Astrocyte of the cerebellum (primary cell): ENCODE data around the gene STEAP2.

ENCODE experiments used
- DNase-seq: peaks from one replicate; pipeline ENCODE4 v3.0.0-alpha.2; 2011; ENCODE audit warnings: low read depth
- H3K4me3 ChIP-seq: 2 replicates; pipeline ENCODE4 v1.5.1; 2011; ENCODE audit warnings: mild to moderate bottlenecking, low read depth, low read length, moderate library complexity
- CTCF ChIP-seq: IDR thresholded peaks from 2 replicates; pipeline ENCODE4 v1.5.1; 2012; ENCODE audit warnings: low read length, low read depth, moderate library complexity, mild to moderate bottlenecking; ENCODE audit errors: missing control alignments
- in situ Hi-C: cut with HindIII; loops from 2 replicates; pipeline ENCODE4 v1.10.0; 2017; ENCODE audit warnings: low sequenced_read_pairs

STEAP2 gene

GRCh38 chr7:90172121-90172520 is 39.4 kb upstream of the STEAP2 start:
- TF ChIP-seq CTCF, result no peak
- in situ Hi-C loops, result no loop called here
- DNase-seq, result no peak
- no peak overlapping the region for H3K4me3 ChIP-seq

GRCh38 chr7:90172624-90173023 is 38.9 kb upstream of the STEAP2 start:
- DNase-seq, result no peak
- H3K4me3 ChIP-seq, result no peak overlapping the region
- TF ChIP-seq CTCF, result no peak
- in situ Hi-C loops, result no loop called here

- in situ Hi-C loops, result no loop called here
- TF ChIP-seq CTCF, result no peak
- no peak overlapping the region for H3K4me3 ChIP-seq
- DNase-seq, result no peak
Observed at GRCh38 chr7:90173127-90173844, 38.3 kb upstream of the STEAP2 start.

GRCh38 chr7:90175667-90176066 is 35.9 kb upstream of the STEAP2 start:
- no peak for TF ChIP-seq CTCF
- in situ Hi-C loops, result no loop called here
- no peak overlapping the region for H3K4me3 ChIP-seq
- DNase-seq, result no peak

- no peak for TF ChIP-seq CTCF
- no peak for DNase-seq
- in situ Hi-C loops, result no loop called here
- H3K4me3 ChIP-seq, result no peak overlapping the region
Observed at GRCh38 chr7:90176195-90176594, 35.3 kb upstream of the STEAP2 start.

GRCh38 chr7:90178166-90178565 is 33.4 kb upstream of the STEAP2 start:
- TF ChIP-seq CTCF, result no peak
- no peak overlapping the region for H3K4me3 ChIP-seq
- in situ Hi-C loops, result no loop called here
- DNase-seq, result no peak
